Left colon (tissue), 2 donors: ENCODE results near the gene GOLGA6L7. TPM values are rescaled to one million over a fixed set of nuclear protein-coding genes. Genes with fewer than 3 reads are reported as not detected.
"Not testable (repeated sequence)": the region's sequence is repeated elsewhere in the genome, so short reads cannot be mapped to it uniquely, and the experiment has no call there.

Experiments used
- ATAC-seq: fragments of 200-7000 bp; cut with Tn5 transposase; one replicate; pipeline ENCODE4 v1.9.1; 2020; ENCODE audit warnings: mild to moderate bottlenecking, moderate library complexity
- DNase-seq, 2 donors: peaks; one replicate each; pipeline ENCODE4 v3.0.0-alpha.2; 2020
- intact Hi-C, 2 donors: fragments of 100-400 bp; cut with DNase I in 1 of 2; cut with micrococcal nuclease in 1 of 2; formaldehyde crosslinking; loops; one replicate each; pipeline versions ENCODE4 v1.11.2 to v1.14.0; 2022; cut with DNase I, micrococcal nuclease
- total RNA-seq, 2 donors: library from RNA; stranded (reverse); fragmentation: NEBNext Ultra II Directional; extraction: Animal tissue kit (Norgen Biotek cat#: 25700); gene quantifications; one replicate each; pipeline ENCODE4 v1.2.1, GENCODE V29; 2021
- donor health status: DM: no; HTN: no; CAD: no.
- donor health status: DM: yes; HTN: yes; CAD: no.

GOLGA6L7 gene
- total RNA-seq, 2 donors from 2014 or later, result not detected

GRCh38 chr15:28810444-28810843, 38.0 kb downstream of the GOLGA6L7 start:
- intact Hi-C loops, ATAC-seq, DNase-seq: not testable (repeated sequence)

- ATAC-seq, intact Hi-C loops, DNase-seq: not testable (repeated sequence)
Measured at GRCh38 chr15:28808136-28808535, 40.3 kb downstream of the GOLGA6L7 start.

- intact Hi-C loops, DNase-seq, ATAC-seq: not testable (repeated sequence)
Measured at GRCh38 chr15:28800366-28800765, 48.1 kb downstream of the GOLGA6L7 start.

- DNase-seq, intact Hi-C loops, ATAC-seq: not testable (repeated sequence)
Measured at GRCh38 chr15:28798234-28798633, 50.2 kb downstream of the GOLGA6L7 start.

GRCh38 chr15:28794231-28794630, 54.2 kb downstream of the GOLGA6L7 start:
- DNase-seq, ATAC-seq, intact Hi-C loops: not testable (repeated sequence)

Other genes with a start within 250 kb of the GOLGA6L7 start
- gene GOLGA8M, start 136.2 kb downstream of the GOLGA6L7 start, total RNA-seq, result 1 to 10 TPM in 1 of 2 donors, not detected in 1; 1.1 TPM
- gene APBA2, start 37.3 kb upstream of the GOLGA6L7 start, total RNA-seq, result 1 to 10 TPM; 1.2 to 1.6 TPM